Spleen (tissue), 7 donors: ENCODE results near the gene PAPOLA.

Experiments
- CTCF ChIP-seq, 11 experiments: fragments of 200-600 bp in 7 of 11; fragments of 450-650 bp in 4 of 11; sonication (generic) in 4 of 11; IDR thresholded peaks in 8 of 11; conservative IDR thresholded peaks in 3 of 11; 1 replicate in 7 of 11; 2 replicates in 4 of 11; pipeline versions ENCODE4 v1.4.0 to v1.8.0; 2016 to 2021; ENCODE audit warnings: antibody characterized with exemption in 11 of 11, inconsistent platforms in 4 of 11, mild to moderate bottlenecking in 1 of 11
- POLR2A ChIP-seq, 3 donors: fragments of 450-650 bp; IDR thresholded peaks; one replicate each; pipeline ENCODE4 v1.5.1; 2017; ENCODE audit warnings: antibody characterized with exemption in 3 of 3, mild to moderate bottlenecking in 1 of 3
- POLR2AphosphoS5 ChIP-seq, 3 donors: sonication (generic); formaldehyde crosslinking; IDR thresholded peaks; one replicate each; pipeline ENCODE4 v1.5.1; 2017; ENCODE audit warnings: antibody characterized with exemption in 3 of 3
- donor health status: DM: no; HTN: no; CAD: no; lungs with moderate emphysema.
- donor health status: DM: no; HTN: no; CAD: no.
- donor health status: DM: no; HTN: no; CAD: no.

GRCh38 chr14:96583569-96584041 is 81.4 kb downstream of the PAPOLA start:
- TF ChIP-seq CTCF (IDR thresholded peaks at IDR 0.05 in 8 of 11, conservative IDR thresholded peaks at IDR 0.05 in 3 of 11) (no peak), POLR2A (IDR thresholded peaks at IDR 0.05) (no peak), POLR2AphosphoS5 (IDR thresholded peaks at IDR 0.05) (no peak)
